Lung (tissue), 12 donors: ENCODE data around the gene MMEL1. TPM values are rescaled to one million over a fixed set of nuclear protein-coding genes. Genes with fewer than 3 reads are reported as not detected.
A peak's percentile ranks its signal among the peaks of the same experiment; 100 is the strongest.

Experiments used
- ATAC-seq: fragments of 200-7000 bp; cut with Tn5 transposase; one replicate; pipeline ENCODE4 v1.9.1; 2020; ENCODE audit warnings: moderate number of reproducible peaks; ENCODE audit not compliant: insufficient read depth, low FRiP score
- DNase-seq, 3 donors: peaks; one replicate each; pipeline ENCODE4 v3.0.0-alpha.2; 2013 to 2017
- H3K27ac ChIP-seq, 2 donors: one replicate each; pipeline ENCODE4 v1.5.1; 2013; ENCODE audit warnings: mild to moderate bottlenecking in 2 of 2, moderate library complexity in 2 of 2, control low read depth in 1 of 2, inconsistent platforms in 1 of 2, low read depth in 1 of 2, low read length in 1 of 2
- H3K27me3 ChIP-seq, 3 donors: one replicate each; pipeline ENCODE4 v1.5.1; 2013; ENCODE audit warnings: low read length in 2 of 3; ENCODE audit not compliant: control insufficient read depth in 3 of 3, insufficient read depth in 3 of 3
- H3K36me3 ChIP-seq, 4 donors: one replicate each; pipeline ENCODE4 v1.5.1; 2013; ENCODE audit warnings: low read length in 4 of 4, mild to moderate bottlenecking in 1 of 4, moderate library complexity in 1 of 4; ENCODE audit not compliant: control insufficient read depth in 4 of 4, insufficient read depth in 4 of 4
- H3K4me1 ChIP-seq, 5 donors: one replicate each; pipeline ENCODE4 v1.5.1; 2013; ENCODE audit warnings: low read length in 5 of 5, mild to moderate bottlenecking in 2 of 5, moderate library complexity in 1 of 5; ENCODE audit not compliant: control insufficient read depth in 5 of 5, insufficient read depth in 5 of 5
- H3K4me3 ChIP-seq: one replicate; pipeline ENCODE4 v1.5.1; 2013; ENCODE audit warnings: mild to moderate bottlenecking, control low read depth, moderate library complexity
- H3K9ac ChIP-seq, 2 donors: one replicate each; pipeline ENCODE4 v1.5.1; 2013; ENCODE audit warnings: low read length in 2 of 2, control low read depth in 1 of 2; ENCODE audit not compliant: insufficient read depth in 1 of 2
- H3K9me3 ChIP-seq, 4 donors: one replicate each; pipeline ENCODE4 v1.5.1; 2013; ENCODE audit warnings: low read length in 3 of 4, mild to moderate bottlenecking in 1 of 4, moderate library complexity in 1 of 4; ENCODE audit not compliant: control insufficient read depth in 4 of 4, insufficient read depth in 3 of 4
- CTCF ChIP-seq: IDR thresholded peaks from 2 replicates; pipeline ENCODE4 v1.5.1; 2012; ENCODE audit warnings: mild to moderate bottlenecking; ENCODE audit errors: control extremely low read depth, extremely low read depth
- WGBS, 2 donors: extraction: QIAGEN DNeasy Blood & Tissue Kit; methylation state at CpG; one replicate each; pipeline ENCODE4 v1.1.7; 2013; 5-methylcytosine and 5-hydroxymethylcytosine counted together
- polyA plus RNA-seq, 2 donors: library from polyadenylated mRNA; stranded (reverse); fragments of 200-250 nt; gene quantifications; one replicate each; pipeline ENCODE4 v1.2.1, GENCODE V29; 2013
- total RNA-seq, 2 donors: library from RNA; depleted of rRNA in 1 of 2; stranded (reverse); fragments of >200 nt in 1 of 2; gene quantifications; one replicate each; pipeline ENCODE4 v1.2.1, GENCODE V29; 2014 to 2021
- donor health status: control.
- donor health status: control.
- donor health status: Bipolar disorder and iron deficiency.
- donor health status: healthy.
- donor health status: DM: yes; HTN: yes; CAD: no.

Gene MMEL1
- total and polyA plus RNA-seq, 4 donors = 4.0 to 8.4 (median 6.0) TPM

- Histone ChIP-seq H3K27ac (peak overlapping the region; percentile 37 to 62), H3K4me1 (peaks cover 0 to 16% (median 7%) of the 10 kb centered on the region in 5 donors), H3K9me3 (peaks cover 0 to 4% (median 2%) of the 10 kb centered on the region in 4 donors), H3K27me3 (no peaks in the 10 kb centered on the region), H3K9ac (no peak overlapping the region), H3K36me3 (no peaks in the 10 kb centered on the region), H3K4me3 (no peak overlapping the region)
- ATAC-seq = no peak
- WGBS, 2 donors = 68 to 75% methylated on average over 23 of the region's 23 CpGs
- peak in 1 of 3 donors; percentile 12 for DNase-seq
- no peak for TF ChIP-seq CTCF
Observed at GRCh38 chr1:2575801-2576663, 56.8 kb downstream of the MMEL1 start.

GRCh38 chr1:2574350-2574749 lies 58.5 kb downstream of the MMEL1 start:
- Histone ChIP-seq H3K36me3 (no peaks in the 10 kb centered on the region), H3K27me3 (no peaks in the 10 kb centered on the region), H3K9me3 (peaks cover 0 to 4% (median under 1%) of the 10 kb centered on the region in 4 donors), H3K9ac (no peak overlapping the region), H3K27ac (no peak overlapping the region), H3K4me1 (peaks cover 0 to 13% (median 7%) of the 10 kb centered on the region in 5 donors), H3K4me3 (no peak overlapping the region)
- ATAC-seq = no peak
- WGBS, 2 donors = 78 to 79% methylated on average over 9 of the region's 9 CpGs
- DNase-seq = no peak
- TF ChIP-seq CTCF = no peak

- WGBS, 2 donors = 83 to 88% methylated on average over 8 of the region's 8 CpGs
- Histone ChIP-seq H3K9me3 (peaks cover 0 to 4% (median under 1%) of the 10 kb centered on the region in 4 donors), H3K9ac (no peak overlapping the region), H3K27ac (no peak overlapping the region), H3K36me3 (no peaks in the 10 kb centered on the region), H3K27me3 (no peaks in the 10 kb centered on the region), H3K4me3 (no peak overlapping the region), H3K4me1 (peaks cover 0 to 13% (median 4%) of the 10 kb centered on the region in 5 donors)
- DNase-seq = no peak
- no peak for TF ChIP-seq CTCF
- ATAC-seq = no peak
Observed at GRCh38 chr1:2573250-2573920, 59.4 kb downstream of the MMEL1 start.
